HuH-7.5 (cell line): ENCODE measurements around the gene DUOX2.

Experiments used
- DNase-seq: peaks from one replicate; pipeline ENCODE4 v3.0.0; 2011; ENCODE audit warnings: low spot score

The DUOX2 gene

DNA sequence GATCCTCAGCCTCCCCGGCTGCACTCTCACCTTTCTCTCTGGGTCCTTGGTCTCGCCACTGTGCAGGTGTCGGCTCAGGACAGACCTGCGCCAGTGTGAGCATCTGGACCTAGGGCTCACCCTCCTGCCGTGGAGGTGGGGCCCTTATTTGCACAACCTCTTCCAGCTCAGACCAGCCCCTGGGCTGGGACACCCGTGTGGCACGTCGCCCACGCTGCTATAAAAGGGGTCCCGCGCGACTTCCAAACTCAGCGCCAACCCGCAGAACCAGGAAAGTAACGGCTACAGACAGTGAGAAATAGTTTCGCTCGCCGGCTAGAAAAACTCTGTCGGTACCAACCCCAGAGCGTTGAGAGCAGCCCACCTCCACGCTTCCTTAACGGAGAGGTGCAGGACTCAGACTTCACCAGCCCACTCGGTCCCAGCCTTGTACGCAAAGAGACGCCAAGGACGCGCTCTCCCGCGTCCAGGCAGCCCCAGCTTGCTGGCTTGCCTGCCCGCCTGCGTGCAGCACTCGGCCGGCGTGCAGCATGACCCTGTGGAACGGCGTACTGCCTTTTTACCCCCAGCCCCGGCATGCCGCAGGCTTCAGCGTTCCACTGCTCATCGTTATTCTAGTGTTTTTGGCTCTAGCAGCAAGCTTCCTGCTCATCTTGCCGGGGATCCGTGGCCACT, at the start of gene DUOX2, which contains the start of gene DUOXA2:
Gene DUOX2 (minus strand): TSS at position 97 of the 675 bp plus-strand sequence. CDS start 761 bp downstream, outside the sequence.
Gene DUOXA2 (plus strand): TSS at position 251 of the 675 bp plus-strand sequence. CDS start 280 bp downstream, at position 531.
- no peak for DNase-seq

DNA sequence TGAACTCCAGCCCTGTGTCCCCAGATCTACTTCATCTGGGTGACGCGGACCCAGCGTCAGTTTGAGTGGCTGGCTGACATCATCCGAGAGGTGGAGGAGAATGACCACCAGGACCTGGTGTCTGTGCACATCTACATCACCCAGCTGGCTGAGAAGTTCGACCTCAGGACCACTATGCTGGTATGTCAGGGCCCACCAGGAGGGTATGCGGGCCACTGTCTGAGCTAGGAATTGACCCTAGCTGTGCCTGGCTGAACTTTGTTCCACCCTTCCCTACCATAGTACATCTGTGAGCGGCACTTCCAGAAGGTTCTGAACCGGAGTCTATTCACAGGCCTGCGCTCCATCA, 49.5 kb upstream of the DUOX2 start:
- DNase-seq, result no peak

DNA sequence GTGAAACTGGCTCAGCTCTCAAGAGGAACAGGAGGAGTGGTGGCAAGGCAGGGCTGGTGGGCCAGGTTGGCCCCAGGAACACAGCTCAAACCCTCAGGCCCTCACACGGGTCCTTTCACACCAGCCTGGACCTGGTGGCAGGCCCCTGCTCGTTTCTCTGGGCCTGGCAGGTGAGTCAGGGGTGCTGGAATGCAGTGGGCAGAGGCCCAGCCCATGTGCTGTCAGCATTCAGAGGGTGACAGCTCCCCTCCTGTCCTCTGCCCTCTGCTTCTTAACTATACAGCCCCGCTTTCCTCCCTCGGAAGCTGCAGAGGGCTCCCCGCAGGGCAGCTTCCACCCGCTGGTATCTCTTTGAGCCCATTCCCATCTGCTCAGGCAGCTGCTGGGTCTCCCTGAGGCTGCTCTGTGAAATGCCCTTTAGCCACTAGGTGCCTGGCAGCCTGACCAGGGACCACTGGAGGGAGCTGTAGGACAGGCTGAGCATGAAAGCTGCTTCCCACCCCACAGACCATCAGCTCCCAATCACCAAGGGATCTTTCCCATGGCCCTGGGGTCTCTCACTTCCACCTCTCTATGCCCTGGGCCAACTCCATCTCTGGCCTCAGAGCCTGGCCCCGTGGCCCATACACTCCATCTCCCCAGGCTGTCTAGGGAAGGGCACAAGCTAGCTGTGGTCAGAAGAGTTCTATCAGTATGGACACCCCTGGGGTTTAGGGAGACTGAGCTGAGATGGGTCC, 49.0 kb upstream of the DUOX2 start:
- DNase-seq, result peak; percentile 98

DNA sequence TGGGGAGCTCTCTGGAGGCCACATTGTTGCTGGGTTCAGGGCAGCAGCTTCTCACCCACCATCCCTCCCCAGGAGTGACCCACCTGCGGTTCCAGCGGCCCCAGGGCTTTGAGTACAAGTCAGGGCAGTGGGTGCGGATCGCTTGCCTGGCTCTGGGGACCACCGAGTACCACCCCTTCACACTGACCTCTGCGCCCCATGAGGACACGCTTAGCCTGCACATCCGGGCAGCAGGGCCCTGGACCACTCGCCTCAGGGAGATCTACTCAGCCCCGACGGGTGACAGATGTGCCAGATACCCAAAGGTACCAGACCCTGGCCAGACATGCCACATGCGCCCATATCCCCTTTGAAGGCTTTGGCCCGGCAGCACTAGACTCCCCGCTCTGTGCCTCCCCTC, 47.7 kb upstream of the DUOX2 start:
- DNase-seq, result no peak

DNA sequence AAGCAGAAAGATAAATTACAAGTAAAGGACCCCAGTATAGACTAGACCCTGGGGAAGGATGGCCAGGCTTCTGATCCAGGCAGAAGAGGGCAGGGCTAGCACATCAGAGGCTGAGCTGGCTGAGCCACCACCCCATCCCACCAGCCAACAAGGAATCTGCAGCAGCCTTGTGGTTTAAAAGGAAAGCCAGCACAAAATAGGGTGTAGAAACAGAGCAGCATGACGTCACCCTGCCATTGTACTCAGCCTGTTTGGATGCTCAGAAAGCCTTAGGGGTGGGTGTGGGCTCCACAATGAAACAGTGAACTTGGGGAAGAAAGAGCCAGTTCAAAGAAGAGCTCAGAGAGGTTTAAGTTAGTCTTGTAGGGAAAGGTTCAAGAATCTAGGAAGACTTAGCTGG, 44.0 kb upstream of the DUOX2 start:
- DNase-seq, result no peak

DNA sequence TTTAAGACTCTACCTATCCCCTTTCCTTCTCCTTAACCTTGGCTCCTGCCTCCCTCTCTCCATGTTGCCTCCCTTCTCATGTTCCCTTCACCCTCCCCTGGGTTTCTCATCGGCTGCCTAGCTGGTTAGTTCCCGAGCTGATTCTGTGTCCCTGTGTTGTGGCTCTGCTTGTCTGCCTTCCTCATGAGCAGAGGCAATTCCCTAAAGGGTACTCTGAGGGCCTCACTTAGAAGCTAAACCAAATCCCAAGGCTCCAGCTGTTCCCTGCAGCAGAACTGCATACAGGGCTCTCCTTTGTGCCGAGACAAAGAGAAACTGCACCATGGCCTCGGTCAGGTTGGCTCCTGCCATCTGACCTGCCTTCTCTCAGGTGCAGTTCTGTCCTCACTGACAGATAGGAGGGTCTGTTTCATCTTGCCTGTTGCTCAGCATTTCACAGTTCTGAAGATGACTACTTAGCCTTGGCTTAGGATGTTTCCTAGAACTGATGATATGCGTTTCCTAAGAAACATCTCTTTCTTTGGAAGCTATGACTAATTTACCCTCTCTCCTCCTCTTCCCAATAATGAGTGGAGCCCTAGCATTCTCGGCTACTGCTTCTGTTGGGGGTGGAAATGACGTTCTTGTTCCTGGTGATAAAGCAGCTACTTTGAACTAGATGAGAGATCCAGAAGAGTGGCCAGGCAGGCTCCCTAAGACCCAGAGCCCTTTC, 42.9 kb upstream of the DUOX2 start:
- no peak for DNase-seq

DNA sequence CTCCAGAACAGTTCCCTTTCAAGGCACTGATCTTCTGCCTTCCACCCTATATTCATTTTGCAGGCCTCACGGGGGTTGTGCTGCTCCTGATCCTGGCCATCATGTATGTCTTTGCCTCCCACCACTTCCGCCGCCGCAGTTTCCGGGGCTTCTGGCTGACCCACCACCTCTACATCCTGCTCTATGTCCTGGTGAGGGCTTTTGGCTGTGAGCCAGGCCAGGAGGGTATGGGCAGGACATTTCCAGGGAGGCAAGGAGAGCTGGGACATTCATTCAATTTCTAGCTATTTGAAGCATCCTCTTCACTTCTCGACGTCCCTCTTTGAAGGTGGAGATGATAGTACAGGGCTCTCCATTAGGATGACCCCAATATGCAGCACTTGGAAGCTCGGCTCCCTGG, 41.8 kb upstream of the DUOX2 start:
- no peak for DNase-seq

DNA sequence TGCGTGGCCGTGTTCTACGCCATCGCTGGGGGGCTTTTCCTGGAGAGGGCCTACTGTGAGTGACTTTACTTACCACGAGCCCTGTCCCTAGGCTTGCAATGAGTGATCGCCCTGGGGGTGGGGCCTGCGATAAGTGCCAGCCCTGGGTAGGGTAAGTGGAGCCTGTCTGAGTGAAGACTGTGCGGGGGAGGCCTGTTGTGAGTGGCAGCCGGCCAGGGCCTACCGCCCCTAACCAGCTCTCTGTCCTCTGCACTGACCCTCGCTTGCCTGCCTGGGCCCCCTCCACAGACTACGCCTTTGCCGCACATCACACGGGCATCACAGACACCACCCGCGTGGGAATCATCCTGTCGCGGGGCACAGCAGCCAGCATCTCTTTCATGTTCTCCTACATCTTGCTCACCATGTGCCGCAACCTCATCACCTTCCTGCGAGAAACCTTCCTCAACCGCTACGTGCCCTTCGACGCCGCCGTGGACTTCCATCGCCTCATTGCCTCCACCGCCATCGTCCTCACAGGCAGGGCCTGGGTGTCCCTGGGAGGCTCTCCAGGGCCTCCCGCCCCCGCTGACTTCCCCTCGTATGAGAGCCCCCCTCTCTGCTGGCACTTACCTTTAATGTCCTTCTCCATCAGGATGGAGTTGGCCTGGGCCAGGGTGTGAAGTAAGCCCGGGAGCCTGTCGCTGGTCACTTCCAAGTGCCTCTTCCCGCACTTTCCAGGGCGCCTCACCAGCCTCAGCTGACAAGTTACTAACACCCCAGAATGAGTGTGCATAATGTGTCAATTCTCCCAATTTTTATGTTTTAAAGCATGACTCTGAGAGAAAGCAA, 38.2 kb upstream of the DUOX2 start:
- DNase-seq, result no peak

DNA sequence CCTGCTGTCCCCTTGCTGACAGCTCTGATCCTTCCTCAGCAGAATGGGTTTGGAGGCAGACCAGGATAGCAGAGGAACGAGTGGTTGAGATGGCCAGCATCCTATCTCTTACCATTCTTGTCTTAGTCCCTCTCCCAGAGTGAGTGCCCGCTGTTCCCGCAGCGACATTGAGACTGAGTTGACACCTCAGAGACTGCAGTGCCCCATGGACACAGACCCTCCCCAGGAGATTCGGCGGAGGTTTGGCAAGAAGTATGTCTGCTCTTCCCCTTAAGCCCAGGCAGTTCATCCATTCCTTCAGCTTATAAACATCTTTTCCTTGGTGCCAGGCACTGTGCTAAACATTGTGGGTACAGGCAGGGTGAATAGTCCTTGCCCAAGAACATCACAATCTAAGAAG, 37.0 kb upstream of the DUOX2 start:
- no peak for DNase-seq

DNA sequence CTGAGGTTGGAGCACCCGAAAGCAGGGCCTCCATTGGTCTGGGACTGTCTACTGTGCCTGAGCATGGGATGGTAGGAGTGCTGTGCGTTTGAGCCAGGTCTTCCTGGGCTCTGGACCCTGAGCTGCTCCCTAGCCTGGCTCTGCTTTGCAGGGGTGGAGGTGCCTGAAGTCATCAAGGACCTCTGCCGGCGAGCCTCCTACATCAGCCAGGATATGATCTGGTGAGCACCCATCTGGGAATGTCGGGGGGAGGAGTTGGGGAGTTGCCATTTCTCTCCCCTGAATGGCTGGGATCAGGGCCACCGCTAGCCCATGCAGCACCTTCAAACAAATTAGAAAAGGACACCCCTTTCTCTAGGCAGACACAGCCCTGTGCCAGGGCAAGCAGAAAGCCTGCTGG, 36.5 kb upstream of the DUOX2 start:
- no peak for DNase-seq

DNA sequence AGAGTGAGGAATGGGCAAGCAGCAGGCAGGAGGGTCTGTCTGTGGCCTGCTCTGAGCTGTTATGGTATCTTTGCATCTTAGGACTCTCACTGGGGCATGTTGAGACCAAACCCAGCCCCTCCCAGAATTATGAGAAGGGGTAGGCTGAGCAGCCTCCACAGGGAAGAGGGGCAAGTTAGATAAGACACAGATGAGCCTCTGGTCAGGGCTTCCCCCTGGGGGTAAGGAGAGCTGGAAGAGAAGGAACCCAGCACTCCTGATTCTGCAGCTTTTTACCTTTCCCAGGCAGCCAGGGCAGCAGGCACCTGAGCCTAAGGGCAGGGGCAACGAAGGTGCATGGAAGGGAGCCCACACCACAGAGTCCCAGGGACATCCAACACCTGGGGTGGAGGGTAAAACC, 35.1 kb upstream of the DUOX2 start:
- no peak for DNase-seq

DNA sequence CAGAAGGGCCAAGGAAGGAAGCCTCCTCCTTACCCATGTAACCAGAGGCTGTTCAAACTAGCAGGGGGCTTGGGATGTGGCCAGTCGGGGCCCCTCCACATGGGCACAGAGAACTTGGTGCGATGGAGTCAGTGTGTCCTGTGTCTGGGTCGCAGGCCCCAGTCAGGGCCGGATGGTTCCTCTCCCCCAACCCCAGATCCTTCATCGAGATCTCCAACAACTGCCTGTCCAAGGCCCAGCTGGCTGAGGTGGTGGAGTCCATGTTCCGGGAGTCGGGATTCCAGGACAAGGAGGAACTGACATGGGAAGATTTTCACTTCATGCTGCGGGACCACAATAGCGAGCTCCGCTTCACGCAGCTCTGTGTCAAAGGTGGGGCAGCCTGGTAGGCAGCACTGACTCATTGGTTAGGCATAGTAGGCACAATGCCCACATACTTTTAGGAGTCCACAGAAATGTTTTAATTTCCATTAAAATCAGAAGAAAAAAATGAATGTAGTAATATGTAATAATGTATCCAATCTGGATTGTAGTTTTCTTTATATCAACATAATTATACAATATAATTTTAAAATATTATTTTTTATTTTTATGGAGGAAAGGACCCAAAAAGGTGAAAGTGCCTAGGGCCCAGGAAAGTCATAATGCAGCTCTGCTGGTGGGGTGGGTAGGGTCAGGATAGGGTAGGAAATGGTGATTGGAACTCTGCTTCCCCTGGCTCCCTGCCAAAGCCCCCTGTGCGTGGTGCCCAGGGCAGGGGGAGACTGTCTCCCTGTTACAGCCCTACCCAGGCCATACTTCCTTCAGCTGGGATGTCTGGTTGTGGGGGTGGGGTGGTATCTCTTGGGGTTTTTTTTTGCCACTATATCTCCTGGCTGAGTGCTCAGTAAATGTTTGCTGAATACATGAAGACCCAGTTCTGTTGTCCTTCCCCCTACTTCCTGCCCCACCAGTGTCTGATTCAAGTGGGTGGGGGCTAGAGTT, 34.4 kb upstream of the DUOX2 start:
- DNase-seq, result no peak

DNA sequence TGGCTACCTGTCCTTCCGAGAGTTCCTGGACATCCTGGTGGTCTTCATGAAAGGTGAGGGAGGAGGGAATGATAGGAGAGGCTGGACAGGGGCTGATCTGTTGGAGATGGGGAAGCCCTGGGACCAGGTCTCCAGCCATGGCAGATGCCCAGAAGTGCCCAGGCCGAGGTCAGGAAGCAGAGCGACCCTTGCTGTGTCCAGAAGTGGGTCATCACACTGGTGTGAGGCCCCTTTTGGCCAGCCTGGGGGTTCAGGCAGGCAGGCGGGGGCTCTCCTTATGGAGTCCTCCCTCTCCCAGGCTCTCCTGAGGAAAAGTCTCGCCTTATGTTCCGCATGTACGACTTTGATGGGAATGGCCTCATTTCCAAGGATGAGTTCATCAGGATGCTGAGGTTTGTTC, 33.6 kb upstream of the DUOX2 start:
- no peak for DNase-seq

DNA sequence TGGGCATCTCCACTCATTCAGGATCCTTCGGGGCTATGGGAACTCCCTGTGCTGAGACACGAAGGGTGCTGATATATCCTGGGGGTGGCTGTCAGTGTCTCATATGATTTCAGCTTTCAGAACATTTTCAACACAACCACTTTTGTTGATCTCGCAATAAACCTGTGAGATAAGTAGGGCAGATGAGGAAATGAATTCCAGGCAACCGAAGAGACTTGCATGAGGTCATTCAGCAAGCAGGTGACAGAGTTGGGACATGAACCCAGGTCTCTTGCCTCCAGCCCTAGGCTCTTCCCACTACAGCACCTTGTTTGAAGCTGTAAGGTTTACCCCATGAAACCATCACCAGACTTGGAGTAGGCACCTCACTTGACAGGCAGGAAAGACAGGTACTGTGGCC, 32.4 kb upstream of the DUOX2 start:
- DNase-seq, result no peak

DNA sequence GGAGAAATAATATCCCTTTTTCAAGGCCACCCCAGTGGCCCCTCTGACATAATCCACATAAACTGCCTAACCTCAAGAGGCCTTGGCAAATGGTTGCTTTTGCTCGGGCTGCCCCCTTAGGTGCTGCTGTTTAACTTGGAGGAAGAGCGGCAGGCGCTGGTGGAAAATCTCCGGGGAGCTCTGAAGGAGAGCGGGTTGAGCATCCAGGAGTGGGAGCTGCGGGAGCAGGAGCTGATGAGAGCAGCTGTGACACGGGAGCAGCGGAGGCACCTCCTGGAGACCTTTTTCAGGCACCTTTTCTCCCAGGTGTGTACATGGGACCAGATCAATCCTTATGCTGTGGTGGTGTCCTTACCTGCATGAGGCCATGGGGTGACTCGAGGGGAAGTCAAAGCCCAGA, 30.8 kb upstream of the DUOX2 start:
- DNase-seq, result no peak

DNA sequence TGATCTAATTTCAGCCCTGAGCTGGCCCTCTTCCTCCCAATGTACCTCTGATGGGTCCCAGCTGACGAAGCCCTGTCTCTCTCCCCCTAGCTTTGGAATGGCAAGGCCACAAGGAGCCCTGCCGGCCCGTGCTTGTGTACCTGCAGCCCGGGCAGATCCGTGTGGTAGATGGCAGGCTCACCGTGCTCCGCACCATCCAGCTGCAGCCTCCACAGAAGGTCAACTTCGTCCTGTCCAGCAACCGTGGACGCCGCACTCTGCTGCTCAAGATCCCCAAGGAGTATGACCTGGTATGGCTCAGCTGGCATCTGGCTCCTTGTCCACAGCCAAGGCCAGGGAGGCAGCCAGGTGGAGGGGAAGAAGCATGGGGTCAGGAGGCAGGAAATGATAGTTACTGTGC, 30.0 kb upstream of the DUOX2 start:
- DNase-seq, result no peak

DNA sequence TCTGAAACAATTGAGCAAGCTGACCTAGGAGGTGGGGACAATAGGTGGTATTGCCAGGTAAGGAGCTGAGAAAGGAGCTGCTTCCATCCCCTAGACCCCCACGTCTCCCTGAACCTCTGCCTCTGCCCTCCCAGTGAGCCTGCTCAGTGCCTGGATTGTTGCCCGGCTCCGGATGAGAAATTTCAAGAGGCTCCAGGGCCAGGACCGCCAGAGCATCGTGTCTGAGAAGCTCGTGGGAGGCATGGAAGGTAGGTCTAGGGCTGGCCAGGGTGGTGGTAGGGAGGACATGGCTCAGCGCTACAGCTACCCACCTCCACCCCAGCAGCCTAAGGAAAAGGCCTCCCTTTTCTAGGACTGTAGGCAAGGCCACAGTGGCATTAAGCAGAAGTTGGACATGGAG, 29.1 kb upstream of the DUOX2 start:
- no peak for DNase-seq

DNA sequence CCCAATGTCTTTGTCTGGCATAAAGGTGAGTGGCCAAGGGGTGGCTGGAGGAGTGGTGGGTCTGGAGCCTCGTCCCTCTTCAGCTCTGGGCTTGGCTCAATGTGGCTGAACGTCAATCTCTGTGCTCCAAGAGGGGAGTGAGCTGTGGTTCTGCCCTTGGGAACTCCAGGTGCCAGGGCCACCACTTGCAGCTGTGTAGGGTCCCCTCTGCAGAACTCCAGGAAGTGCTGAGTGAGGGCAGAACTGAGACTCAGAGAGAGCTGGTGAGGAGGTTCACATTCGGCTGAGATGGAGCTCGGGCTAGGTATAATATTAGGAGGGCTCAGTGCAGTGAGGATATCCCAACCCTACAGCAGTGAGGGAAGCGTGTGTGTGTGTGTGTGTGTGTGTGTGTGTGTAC, 27.4 kb upstream of the DUOX2 start:
- no peak for DNase-seq

DNA sequence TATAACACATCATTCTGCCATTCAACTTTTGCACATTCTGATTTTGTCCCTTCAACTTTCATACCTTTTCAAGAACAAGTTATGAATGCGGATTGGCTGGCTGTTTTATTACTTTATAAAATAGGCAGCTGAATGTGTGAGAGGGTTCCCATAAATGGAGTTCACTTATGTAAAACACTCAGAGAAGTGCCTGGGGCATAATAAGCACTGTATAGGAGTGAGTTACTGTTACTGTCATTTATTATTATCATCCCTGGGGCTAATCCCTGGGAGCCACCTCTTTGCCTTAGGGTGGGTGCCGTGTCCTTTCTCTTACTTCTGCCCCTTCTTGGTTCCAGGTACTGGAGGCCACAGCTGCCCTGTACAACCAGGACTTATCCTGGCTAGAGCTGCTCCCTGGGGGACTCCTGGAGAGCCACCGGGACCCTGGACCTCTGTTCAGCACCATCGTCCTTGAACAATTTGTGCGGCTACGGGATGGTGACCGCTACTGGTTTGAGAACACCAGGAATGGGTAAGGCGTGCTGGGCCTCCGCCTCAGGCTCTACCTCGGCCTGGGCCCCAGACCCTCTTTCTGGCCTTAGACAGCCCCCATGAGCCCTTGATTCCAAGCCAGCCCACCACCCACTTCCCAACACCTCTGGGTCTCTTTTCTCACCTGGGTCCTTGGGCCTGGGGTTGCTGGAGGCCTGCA, 26.7 kb upstream of the DUOX2 start:
- no peak for DNase-seq

DNA sequence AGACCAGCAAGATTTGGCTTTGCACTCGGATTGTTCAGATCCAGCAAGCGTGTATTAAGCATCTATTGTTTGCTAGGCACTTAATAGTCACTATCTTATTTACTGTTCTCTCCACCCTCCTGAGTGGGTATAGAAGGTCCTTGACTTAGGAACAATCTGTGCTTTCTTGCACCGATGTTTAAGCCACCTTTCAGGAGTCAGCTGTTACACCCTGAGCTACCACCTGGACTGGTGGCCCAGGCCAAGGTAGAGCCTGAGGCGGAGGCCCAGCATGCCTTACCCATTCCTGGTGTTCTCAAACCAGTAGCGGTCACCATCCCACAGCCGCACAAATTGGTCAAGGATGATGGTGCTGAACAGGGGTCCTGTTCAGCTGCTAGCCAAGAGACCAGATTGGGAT, 25.8 kb upstream of the DUOX2 start:
- DNase-seq, result no peak
